IPS DF 4.7 (cell line): ENCODE data around the gene QRFP.
"Not testable (repeated sequence)": the region's sequence is repeated elsewhere in the genome, so short reads cannot be mapped to it uniquely, and the experiment has no call there.

ENCODE experiments used
- DNase-seq: peaks from one replicate; pipeline ENCODE4 v3.0.0-alpha.2; 2013; ENCODE audit warnings: low spot score; ENCODE audit errors: extremely low read depth

The QRFP gene

GRCh38 chr9:130849356-130849755 lies 47.3 kb downstream of the QRFP start:
- DNase-seq: no peak

GRCh38 chr9:130848514-130848913 lies 48.1 kb downstream of the QRFP start:
- not testable (repeated sequence) for DNase-seq

DNA sequence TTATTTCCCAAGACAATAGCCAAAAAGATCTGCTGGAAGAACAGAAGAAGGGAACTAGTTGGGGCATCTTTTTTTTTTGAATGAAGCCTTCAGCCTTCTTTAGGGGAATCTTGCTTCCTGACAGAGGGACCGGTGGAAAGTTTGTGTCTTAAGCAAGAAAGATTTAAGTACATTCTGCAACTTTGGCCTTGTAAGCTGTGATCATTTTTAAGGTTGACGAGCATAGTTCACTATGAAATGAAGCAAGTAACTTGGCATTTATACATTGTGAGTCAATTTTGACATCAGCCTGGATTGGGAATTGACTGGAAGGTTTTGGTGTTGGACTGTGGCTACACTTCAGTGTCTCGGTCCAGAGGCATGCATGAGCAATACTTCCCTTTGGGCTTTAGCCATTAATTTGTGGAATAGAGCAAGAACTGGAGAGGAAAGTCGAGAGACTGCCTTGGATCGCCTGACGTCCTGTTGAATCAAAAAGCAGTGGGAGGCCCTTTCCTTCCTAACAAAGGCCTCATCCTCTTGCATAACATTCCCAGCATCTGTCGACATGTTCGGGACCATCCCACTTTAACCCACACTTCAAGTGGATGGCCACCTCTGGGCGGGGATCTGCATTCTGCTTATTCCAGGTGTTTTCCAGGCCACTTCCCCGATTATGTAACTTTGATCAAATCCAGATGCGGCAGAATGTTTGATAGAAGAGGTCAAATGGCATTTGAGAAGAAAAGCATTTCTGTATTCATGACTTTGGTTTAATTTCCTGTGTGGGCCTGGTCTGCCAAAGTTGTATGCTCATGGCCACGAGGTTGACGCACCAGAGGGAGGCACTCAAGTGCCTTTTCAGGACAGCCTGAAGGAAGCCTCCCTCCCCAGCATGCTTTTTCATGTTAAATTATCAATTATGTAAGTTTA lies 49.0 kb downstream of the QRFP start:
- peak; percentile 62 for DNase-seq

- no peak for DNase-seq
Measured at GRCh38 chr9:130846487-130847305, 49.9 kb downstream of the QRFP start.

- no peak for DNase-seq
Measured at GRCh38 chr9:130845901-130846481, 50.6 kb downstream of the QRFP start.

- no peak for DNase-seq
Measured at GRCh38 chr9:130845254-130845653, 51.4 kb downstream of the QRFP start.

GRCh38 chr9:130844044-130844451 lies 52.6 kb downstream of the QRFP start:
- no peak for DNase-seq

DNA sequence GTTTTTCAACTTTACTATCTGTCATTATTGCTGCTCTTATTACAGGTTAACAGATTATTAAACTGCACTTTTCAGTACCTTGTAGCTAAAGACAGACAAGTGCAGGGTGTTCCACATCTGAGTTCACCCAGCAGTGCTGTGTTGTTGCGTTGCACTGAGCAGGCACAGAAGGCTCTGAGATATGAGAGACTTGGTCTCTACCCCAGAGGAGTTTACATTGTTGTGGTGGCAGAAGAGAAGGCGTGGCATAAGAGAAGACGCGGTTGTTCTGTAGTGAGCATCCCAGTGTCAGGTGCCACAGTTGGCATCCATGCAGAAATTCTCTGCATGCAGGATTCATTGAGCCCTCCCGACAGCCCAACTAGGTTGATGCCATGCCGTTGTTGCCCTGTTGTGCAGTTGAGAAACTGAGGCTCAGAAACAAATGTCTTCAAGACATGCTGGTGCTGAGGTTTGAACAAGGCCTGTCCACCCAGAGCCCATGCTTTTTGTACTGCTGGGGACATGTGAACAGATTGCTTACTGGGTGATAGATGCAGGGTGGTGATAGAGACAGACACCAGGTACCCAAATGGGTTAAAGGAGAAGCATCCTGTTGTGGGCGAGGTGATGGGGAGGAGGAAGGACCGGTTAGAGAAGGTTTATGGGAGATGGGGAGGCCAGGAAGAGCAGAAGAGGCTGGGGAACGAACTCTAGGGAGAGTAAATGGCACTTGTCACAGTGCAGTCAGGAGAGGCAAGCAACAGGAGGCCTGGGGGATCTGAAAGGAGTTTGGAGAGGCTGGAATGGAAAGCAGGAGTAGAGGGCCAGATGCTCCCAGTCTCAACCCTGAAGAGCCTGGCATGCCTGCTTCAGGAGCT lies 53.3 kb downstream of the QRFP start:
- DNase-seq: no peak
